AG09309 (cell line): ENCODE measurements around the gene SHROOM3.
A peak's percentile ranks its signal among the peaks of the same experiment; 100 is the strongest.

Source experiments
- DNase-seq: peaks from one replicate; pipeline ENCODE4 v3.0.0-alpha.2; 2010; ENCODE audit warnings: low read depth
- H3K4me3 ChIP-seq: 2 replicates; pipeline ENCODE4 v1.5.1; 2011; ENCODE audit warnings: mild to moderate bottlenecking, low read depth, low read length, moderate library complexity; ENCODE audit not compliant: control insufficient read depth
- TF ChIP-seq, protein P1 (sequence below): IDR thresholded peaks from 2 replicates; pipeline ENCODE4 v1.5.1; 2011; ENCODE audit warnings: mild to moderate bottlenecking, low read depth, low read length, inconsistent platforms; ENCODE audit not compliant: insufficient read depth, control insufficient read depth; ENCODE audit errors: missing control alignments

Gene SHROOM3

GRCh38 chr4:76772498-76773106 is 337.6 kb downstream of the SHROOM3 start:
- TF ChIP-seq, protein P1, sequence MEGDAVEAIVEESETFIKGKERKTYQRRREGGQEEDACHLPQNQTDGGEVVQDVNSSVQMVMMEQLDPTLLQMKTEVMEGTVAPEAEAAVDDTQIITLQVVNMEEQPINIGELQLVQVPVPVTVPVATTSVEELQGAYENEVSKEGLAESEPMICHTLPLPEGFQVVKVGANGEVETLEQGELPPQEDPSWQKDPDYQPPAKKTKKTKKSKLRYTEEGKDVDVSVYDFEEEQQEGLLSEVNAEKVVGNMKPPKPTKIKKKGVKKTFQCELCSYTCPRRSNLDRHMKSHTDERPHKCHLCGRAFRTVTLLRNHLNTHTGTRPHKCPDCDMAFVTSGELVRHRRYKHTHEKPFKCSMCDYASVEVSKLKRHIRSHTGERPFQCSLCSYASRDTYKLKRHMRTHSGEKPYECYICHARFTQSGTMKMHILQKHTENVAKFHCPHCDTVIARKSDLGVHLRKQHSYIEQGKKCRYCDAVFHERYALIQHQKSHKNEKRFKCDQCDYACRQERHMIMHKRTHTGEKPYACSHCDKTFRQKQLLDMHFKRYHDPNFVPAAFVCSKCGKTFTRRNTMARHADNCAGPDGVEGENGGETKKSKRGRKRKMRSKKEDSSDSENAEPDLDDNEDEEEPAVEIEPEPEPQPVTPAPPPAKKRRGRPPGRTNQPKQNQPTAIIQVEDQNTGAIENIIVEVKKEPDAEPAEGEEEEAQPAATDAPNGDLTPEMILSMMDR, result no peak
- no peak for DNase-seq
- H3K4me3 ChIP-seq, result no peak overlapping the region

DNA sequence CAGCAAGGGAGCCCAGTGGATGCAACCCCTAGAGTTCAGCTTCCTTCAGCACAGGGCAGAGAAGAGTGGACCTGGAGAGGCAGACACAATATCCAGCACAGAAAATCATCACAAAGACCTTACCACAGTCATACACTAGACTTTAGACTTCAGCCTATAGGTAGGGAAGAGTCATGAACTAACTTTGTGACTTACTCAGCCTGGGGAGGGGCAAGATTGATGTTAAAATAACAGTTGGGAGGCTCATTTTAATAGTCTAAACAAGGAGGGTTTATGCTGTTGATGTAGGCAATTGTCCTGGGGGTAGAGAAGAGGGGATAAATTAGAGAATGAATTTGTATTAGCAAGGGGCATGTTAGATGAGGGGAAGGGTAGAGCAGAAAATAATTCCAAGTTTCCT is 338.7 kb downstream of the SHROOM3 start:
- no peak for DNase-seq
- TF ChIP-seq, protein P1, result no peak
- no peak overlapping the region for H3K4me3 ChIP-seq

- no peak for DNase-seq
- TF ChIP-seq, protein P1, result no peak
These were observed 344.9 kb downstream of the SHROOM3 start for GRCh38 chr4:76779740-76780459.

DNA sequence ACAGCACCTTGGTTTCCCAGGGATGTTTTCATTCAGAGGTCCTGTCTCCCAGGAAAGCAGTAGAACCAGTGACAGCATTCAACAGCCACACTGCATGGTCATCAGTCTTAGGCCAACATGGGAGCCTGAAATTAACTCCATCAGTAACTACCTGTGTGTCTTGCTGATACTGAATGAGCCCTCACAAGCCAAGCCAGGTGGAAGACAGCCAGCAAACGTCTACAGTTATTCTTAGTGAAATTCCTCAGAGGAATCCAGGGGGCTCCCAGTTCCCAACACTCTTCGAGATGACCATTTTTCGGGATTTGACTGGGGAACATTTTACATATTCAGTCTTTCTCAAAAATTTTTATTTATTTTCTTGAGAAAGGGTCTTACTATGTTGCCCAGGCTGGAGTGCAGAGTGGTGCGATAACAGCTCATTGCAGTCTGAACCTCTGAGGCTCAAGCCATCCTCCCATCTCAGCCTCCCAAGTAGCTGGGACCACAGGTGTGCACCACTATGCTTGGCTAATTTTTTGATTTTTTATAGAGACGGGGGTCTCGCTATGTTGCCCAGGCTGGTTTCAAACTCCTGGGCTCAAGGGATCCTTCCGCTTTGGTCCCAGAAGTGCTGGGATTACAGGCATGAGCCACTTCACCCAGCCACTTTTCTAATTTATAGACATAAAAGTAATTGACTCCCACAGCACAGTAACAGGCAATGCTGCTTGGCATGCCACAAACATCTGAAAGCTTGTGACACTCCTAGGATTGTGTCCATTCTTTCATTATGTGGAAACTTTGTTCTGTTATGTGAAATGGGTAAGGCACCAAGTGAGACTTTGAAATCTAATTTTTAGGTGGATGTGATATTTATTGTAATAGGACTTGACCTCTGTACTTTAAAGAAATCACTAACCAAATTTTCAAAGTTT is 346.0 kb downstream of the SHROOM3 start:
- no peak overlapping the region for H3K4me3 ChIP-seq
- TF ChIP-seq, protein P1, result no peak
- no peak for DNase-seq

More at GRCh38 chr4:76779740-76780459, 344.9 kb downstream of the SHROOM3 start:
- H3K4me3 ChIP-seq, result no peak overlapping the region

GRCh38 chr4:76781698-76782595 is 346.9 kb downstream of the SHROOM3 start:
- peak; percentile 96 for DNase-seq
- TF ChIP-seq, protein P1, result no peak
- peak overlapping the region; percentile 12; the same call in 1 of the 2 replicates for H3K4me3 ChIP-seq
